PFSK-1 (cell line): Measurements from ENCODE around the gene JMJD4.

ENCODE experiments used
- FOXP2 ChIP-seq: optimal IDR thresholded peaks from 2 replicates; pipeline ENCODE3; 2011; ENCODE audit warnings: borderline replicate concordance, control low read depth, inconsistent platforms; ENCODE audit not compliant: insufficient read depth; ENCODE audit errors: extremely low read length, extremely low read depth
- POLR2AphosphoS5 ChIP-seq: IDR thresholded peaks from 2 replicates; pipeline ENCODE4 v1.6.1; 2012; ENCODE audit warnings: low read depth, mild to moderate bottlenecking, control low read depth, low read length, moderate library complexity
- SIN3A ChIP-seq: IDR thresholded peaks from 2 replicates; pipeline ENCODE4 v1.6.1; 2012; ENCODE audit warnings: mild to moderate bottlenecking, low read length, moderate library complexity, borderline replicate concordance; ENCODE audit not compliant: insufficient read depth
- TAF1 ChIP-seq: IDR thresholded peaks from 2 replicates; pipeline ENCODE4 v1.6.1; 2012; ENCODE audit warnings: low read length, control low read depth, borderline replicate concordance; ENCODE audit not compliant: insufficient read depth
- TF ChIP-seq, protein P1 (sequence below), 2 experiments: IDR thresholded peaks; 2 replicates each; pipeline versions ENCODE4 v1.6.1 to v1.8.0; 2011 to 2012; ENCODE audit warnings: low read depth in 2 of 2, low read length in 2 of 2, control low read depth in 1 of 2, inconsistent platforms in 1 of 2, mild to moderate bottlenecking in 1 of 2, moderate library complexity in 1 of 2; ENCODE audit not compliant: insufficient read depth in 1 of 2

GRCh38 chr1:227734546-227734855 lies 601 bp downstream of the JMJD4 start:
- TF ChIP-seq TAF1 (no peak), FOXP2 (no peak), POLR2AphosphoS5 (no peak), SIN3A (no peak)
- TF ChIP-seq, protein P1, sequence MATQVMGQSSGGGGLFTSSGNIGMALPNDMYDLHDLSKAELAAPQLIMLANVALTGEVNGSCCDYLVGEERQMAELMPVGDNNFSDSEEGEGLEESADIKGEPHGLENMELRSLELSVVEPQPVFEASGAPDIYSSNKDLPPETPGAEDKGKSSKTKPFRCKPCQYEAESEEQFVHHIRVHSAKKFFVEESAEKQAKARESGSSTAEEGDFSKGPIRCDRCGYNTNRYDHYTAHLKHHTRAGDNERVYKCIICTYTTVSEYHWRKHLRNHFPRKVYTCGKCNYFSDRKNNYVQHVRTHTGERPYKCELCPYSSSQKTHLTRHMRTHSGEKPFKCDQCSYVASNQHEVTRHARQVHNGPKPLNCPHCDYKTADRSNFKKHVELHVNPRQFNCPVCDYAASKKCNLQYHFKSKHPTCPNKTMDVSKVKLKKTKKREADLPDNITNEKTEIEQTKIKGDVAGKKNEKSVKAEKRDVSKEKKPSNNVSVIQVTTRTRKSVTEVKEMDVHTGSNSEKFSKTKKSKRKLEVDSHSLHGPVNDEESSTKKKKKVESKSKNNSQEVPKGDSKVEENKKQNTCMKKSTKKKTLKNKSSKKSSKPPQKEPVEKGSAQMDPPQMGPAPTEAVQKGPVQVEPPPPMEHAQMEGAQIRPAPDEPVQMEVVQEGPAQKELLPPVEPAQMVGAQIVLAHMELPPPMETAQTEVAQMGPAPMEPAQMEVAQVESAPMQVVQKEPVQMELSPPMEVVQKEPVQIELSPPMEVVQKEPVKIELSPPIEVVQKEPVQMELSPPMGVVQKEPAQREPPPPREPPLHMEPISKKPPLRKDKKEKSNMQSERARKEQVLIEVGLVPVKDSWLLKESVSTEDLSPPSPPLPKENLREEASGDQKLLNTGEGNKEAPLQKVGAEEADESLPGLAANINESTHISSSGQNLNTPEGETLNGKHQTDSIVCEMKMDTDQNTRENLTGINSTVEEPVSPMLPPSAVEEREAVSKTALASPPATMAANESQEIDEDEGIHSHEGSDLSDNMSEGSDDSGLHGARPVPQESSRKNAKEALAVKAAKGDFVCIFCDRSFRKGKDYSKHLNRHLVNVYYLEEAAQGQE (IDR thresholded peaks at IDR 0.05; ENCODE audit: insufficient read depth in 1 of 2, low read depth in 2 of 2, low read length in 2 of 2): no peak
